NCI-H1048 (cell line): ENCODE data around the gene ACVR1B.
"Not testable (repeated sequence)": the region's sequence is repeated elsewhere in the genome, so short reads cannot be mapped to it uniquely, and the experiment has no call there.

Experiments
- DNase-seq: peaks from one replicate; lab custom pipeline; 2025; lab: John Stamatoyannopoulos, UW

ACVR1B gene

GRCh38 chr12:51971679-51972421 lies 20.4 kb downstream of the ACVR1B start:
- no peak for DNase-seq

- no peak for DNase-seq
Observed at GRCh38 chr12:51972422-51972812, 20.9 kb downstream of the ACVR1B start.

GRCh38 chr12:51972849-51973273 lies 21.4 kb downstream of the ACVR1B start:
- DNase-seq: no peak

GRCh38 chr12:51973560-51973959 lies 22.1 kb downstream of the ACVR1B start:
- DNase-seq: no peak

GRCh38 chr12:51974646-51975045 lies 23.1 kb downstream of the ACVR1B start:
- DNase-seq: no peak

- no peak for DNase-seq
Observed at GRCh38 chr12:51975196-51975595, 23.7 kb downstream of the ACVR1B start.

GRCh38 chr12:51976376-51977160 lies 25.1 kb downstream of the ACVR1B start:
- no peak for DNase-seq

- DNase-seq: no peak
Observed at GRCh38 chr12:51977320-51977753, 25.8 kb downstream of the ACVR1B start.

- DNase-seq: not testable (repeated sequence)
Observed at GRCh38 chr12:51979306-51979705, 27.8 kb downstream of the ACVR1B start.

- DNase-seq: peak; percentile 32
Observed at GRCh38 chr12:51980051-51980808, 28.7 kb downstream of the ACVR1B start.

- DNase-seq: no peak
Observed at GRCh38 chr12:51980809-51981127, 29.3 kb downstream of the ACVR1B start.

- DNase-seq: no peak
Observed at GRCh38 chr12:51984657-51985056, 33.2 kb downstream of the ACVR1B start.

- DNase-seq: no peak
Observed at GRCh38 chr12:51985154-51985835, 33.8 kb downstream of the ACVR1B start.

GRCh38 chr12:51986834-51987233 lies 35.3 kb downstream of the ACVR1B start:
- DNase-seq: no peak

- no peak for DNase-seq
Observed at GRCh38 chr12:51992246-51992645, 40.7 kb downstream of the ACVR1B start.

GRCh38 chr12:51994539-51994820 lies 43.0 kb downstream of the ACVR1B start:
- DNase-seq: no peak

GRCh38 chr12:51994959-51995358 lies 43.5 kb downstream of the ACVR1B start:
- DNase-seq: no peak

- no peak for DNase-seq
Observed at GRCh38 chr12:51997136-51997535, 45.6 kb downstream of the ACVR1B start.

- no peak for DNase-seq
Observed at GRCh38 chr12:52003016-52003550, 51.6 kb downstream of the ACVR1B start.

- DNase-seq: no peak
Observed at GRCh38 chr12:52003591-52003990, 52.1 kb downstream of the ACVR1B start.

GRCh38 chr12:52004042-52004648 lies 52.6 kb downstream of the ACVR1B start:
- no peak for DNase-seq
